Esophagus squamous epithelium (tissue), 4 donors: ENCODE results near the gene EPB41L2.
A peak's percentile ranks its signal among the peaks of the same experiment; 100 is the strongest.

Experiments
- POLR2A ChIP-seq, 4 donors: fragments of 450-650 bp; IDR thresholded peaks; one replicate each; pipeline ENCODE4 v1.6.1; 2017; ENCODE audit warnings: antibody characterized with exemption in 4 of 4, mild to moderate bottlenecking in 4 of 4, moderate library complexity in 3 of 4
- TF ChIP-seq, protein P1 (sequence below), 6 experiments: fragments of 450-650 bp in 4 of 6; fragments of 200-600 bp in 2 of 6; sonication (generic) in 2 of 6; IDR thresholded peaks; one replicate each; pipeline ENCODE4 v1.5.1; 2016 to 2019; ENCODE audit warnings: antibody characterized with exemption in 6 of 6, mild to moderate bottlenecking in 4 of 6, moderate library complexity in 4 of 6

DNA sequence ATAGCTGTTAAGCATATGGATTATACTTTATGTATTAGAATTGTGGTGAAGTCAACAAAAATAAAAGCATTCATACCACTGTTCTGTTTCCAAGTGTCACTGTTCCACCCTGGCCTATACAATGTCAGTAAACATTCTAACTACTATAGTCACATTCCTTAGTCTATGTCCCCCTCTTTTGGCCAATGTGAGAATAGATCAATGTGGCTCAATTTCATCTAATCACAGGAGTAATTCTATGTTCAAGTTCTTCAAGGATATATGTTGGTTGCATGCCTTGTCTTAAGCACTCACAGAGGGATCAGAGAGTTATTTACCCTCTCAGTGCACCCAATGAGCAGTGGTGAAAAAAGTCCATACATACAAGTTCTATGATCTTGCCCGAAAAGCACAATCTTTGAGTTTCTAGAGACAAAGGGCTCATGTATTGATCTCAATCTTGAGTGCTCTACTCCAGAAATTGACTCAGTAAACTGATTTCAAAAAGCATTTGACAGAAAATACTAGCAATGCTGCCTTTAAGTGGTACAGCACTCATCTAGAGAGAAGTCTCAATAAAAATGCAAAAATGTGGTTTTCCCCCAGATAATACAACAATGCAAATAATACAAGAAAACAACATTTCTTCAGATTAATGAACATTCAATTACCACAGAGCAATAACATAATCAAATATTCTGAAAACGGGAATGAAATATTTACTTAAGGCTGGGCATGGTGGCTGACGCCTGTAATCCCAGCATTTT lies 219.3 kb downstream of the EPB41L2 start:
- TF ChIP-seq, protein P1, sequence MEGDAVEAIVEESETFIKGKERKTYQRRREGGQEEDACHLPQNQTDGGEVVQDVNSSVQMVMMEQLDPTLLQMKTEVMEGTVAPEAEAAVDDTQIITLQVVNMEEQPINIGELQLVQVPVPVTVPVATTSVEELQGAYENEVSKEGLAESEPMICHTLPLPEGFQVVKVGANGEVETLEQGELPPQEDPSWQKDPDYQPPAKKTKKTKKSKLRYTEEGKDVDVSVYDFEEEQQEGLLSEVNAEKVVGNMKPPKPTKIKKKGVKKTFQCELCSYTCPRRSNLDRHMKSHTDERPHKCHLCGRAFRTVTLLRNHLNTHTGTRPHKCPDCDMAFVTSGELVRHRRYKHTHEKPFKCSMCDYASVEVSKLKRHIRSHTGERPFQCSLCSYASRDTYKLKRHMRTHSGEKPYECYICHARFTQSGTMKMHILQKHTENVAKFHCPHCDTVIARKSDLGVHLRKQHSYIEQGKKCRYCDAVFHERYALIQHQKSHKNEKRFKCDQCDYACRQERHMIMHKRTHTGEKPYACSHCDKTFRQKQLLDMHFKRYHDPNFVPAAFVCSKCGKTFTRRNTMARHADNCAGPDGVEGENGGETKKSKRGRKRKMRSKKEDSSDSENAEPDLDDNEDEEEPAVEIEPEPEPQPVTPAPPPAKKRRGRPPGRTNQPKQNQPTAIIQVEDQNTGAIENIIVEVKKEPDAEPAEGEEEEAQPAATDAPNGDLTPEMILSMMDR (IDR thresholded peaks at IDR 0.05): peak in 4 of 6 experiments; percentile 20 to 55 (median 28)
- no peak for TF ChIP-seq POLR2A (IDR thresholded peaks at IDR 0.05)
